ENCODE results near the gene CACNA1H.

CACNA1H gene

DNA sequence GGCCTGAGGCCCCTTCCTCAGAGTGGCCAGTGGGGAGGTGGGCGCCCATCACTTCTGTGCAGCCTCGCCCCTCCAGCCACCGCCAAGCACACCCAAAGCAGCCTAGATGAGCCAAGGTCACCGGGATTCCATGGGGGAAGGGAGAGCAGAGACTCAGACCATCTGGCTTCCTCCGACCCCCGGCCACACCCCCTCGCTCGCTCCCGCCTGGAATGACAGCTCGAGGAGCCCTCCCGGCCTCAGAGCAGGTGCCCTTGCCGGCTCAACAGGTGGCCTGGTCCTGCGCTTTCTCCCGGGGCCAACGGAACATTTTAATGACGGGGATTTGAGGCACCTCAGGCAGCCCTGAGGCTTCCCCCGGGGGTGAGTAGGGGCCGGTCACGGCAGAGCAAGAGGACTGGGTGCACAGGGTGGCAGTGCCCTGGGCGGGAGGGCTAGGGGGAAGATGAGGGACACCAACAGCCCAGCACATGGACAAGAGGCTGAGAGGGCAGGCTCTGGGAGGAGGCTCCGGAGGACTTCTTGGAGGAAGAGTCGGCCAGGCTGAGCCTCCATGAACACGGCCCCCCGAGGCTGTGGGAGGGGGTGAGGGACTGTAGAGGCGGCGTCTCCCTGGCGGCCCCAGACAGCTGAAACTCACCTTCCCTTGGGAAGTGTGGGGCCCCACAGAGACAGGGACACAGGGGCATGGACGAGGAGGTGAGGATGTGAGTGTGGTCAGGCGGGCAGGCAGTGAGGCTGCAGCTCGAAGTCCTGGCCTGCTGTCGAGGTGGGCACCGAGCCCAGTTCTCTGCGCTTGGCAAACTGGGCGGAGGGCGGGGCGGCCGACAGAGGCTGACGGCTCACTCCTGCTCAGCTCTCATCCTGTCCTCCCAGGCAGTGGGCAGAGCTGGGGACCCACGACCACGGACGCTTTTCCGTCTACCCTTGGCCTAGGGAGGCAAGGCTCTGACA is 44.3 kb upstream of the CACNA1H start:
- no peaks in the 10 kb centered on the region for H3K9me3 ChIP-seq
- H3K4me3 ChIP-seq (ENCODE audit: low read depth, low read length) = no peak overlapping the region
- peaks cover 59% of the 10 kb centered on the region for H3K27me3 ChIP-seq
- no peaks in the 10 kb centered on the region for H3K36me3 ChIP-seq
- TF ChIP-seq CTCF (IDR thresholded peaks at IDR 0.05; ENCODE audit: low read depth, low read length) = no peak
- H3K4me1 ChIP-seq = no peaks in the 10 kb centered on the region
- DNase-seq = peak; percentile 51

DNA sequence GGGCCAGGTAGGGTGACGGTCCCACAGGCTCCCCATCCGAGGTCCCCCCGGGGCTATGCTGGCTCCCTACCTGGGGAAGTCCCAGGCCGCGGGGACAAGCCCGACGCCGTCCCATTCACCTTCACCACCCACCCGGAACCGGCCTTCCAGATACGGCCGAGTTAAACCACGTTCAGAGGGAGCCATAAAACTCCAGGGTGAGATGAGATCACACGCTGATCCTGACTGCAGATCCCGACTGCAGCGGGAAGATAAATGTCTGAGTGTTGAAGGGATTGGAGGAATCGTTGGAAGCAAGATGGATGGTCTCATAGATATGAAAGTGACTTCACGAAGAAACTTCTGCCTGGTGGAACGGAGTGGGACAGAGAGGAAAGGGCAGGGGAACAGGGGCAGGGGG is 43.3 kb upstream of the CACNA1H start:
- Histone ChIP-seq H3K36me3 (no peaks in the 10 kb centered on the region), H3K9me3 (no peaks in the 10 kb centered on the region), H3K4me3 (ENCODE audit: low read depth, low read length) (no peak overlapping the region), H3K4me1 (no peaks in the 10 kb centered on the region), H3K27me3 (peaks cover 48% of the 10 kb centered on the region)
- no peak for DNase-seq
- no peak for TF ChIP-seq CTCF (IDR thresholded peaks at IDR 0.05; ENCODE audit: low read depth, low read length)

DNA sequence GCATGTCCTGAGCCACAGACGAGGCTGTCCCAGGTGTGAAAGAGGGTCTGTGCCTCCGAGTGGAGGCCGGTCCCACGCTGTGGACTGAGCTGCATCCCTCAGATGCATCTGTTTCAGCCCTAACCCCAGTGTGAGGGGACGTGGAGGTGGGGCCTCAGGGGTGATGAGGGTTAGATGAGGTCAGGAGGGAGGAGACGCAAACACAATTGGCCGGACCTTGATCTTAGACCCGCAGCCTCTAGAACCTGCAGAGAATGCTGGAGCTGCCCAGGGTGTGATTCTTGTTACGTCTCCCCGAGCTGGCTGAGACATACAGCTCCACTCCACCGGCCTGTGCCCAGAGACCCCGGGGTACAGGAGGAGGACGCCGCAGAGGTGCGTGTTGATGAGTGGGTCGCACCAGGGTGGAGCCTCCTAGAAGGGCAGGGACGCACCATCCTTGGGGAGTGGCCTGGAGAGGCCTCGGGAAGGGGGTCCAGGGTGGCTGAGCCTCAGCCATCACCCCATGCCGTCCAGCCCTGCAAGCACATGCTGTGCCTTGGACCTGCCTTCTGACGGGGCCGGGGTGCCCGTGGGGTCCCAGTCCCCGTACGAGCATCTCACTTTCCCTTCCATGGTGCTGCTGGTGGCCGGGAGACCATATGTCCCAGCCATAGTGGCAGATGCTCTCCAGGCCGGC is 40.3 kb upstream of the CACNA1H start:
- Histone ChIP-seq H3K9me3 (no peaks in the 10 kb centered on the region), H3K4me1 (no peaks in the 10 kb centered on the region), H3K27me3 (peaks cover 25% of the 10 kb centered on the region), H3K4me3 (ENCODE audit: low read depth, low read length) (no peak overlapping the region), H3K36me3 (no peaks in the 10 kb centered on the region)
- DNase-seq = no peak
- TF ChIP-seq CTCF (IDR thresholded peaks at IDR 0.05; ENCODE audit: low read depth, low read length) = no peak

DNA sequence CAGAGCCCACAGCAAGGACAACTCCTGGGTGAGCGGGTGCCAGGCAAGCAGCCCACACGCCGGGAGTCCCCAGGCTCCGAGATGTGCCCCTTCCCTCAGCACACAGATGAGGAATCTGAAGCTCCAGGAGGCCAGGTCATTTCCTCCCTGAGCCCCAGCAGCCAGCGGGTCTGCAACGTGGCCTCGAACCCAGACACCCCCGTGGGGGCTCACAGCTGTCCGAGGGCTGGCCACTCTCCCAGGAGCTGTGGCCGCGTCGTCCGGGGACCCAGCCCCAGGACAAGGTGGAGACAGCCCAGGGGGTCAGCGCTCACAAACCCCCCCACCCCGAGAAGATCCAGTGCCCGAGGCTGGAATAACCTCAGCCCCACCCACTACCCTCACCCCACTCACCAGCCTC is 39.4 kb upstream of the CACNA1H start:
- no peak for TF ChIP-seq CTCF (IDR thresholded peaks at IDR 0.05; ENCODE audit: low read depth, low read length)
- Histone ChIP-seq H3K4me1 (no peaks in the 10 kb centered on the region), H3K36me3 (no peaks in the 10 kb centered on the region), H3K27me3 (peaks cover 16% of the 10 kb centered on the region), H3K4me3 (ENCODE audit: low read depth, low read length) (no peak overlapping the region), H3K9me3 (no peaks in the 10 kb centered on the region)
- DNase-seq = no peak

DNA sequence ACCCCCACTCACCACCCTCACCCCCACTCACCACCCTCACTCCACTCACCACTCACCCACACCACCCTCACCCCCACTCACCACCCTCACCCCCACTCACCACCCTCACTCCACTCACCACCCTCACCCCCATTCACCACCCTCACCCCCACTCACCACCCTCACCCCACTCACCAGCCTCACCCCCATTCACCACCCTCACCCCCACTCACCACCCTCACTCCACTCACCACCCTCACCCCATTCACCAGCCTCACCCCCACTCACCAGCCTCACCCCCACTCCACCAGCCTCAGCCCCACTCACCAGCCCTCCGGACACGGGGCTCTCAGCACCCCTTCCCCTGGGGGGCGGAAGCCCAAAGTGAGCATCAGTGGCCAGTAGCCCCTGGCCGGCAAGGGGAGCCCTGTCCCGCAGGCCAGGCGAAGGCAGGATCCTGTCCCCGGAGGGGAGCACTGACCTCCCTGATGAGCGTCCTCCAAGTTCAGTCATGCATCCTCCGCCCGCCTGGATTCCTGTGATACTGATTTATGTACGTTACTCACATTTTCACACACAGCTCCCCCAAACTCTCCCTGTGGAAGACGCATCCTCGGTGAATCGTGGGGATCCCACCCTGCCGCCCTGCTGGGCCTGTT is 38.9 kb upstream of the CACNA1H start:
- Histone ChIP-seq H3K9me3 (no peaks in the 10 kb centered on the region), H3K36me3 (no peaks in the 10 kb centered on the region), H3K4me3 (ENCODE audit: low read depth, low read length) (no peak overlapping the region), H3K27me3 (peaks cover 11% of the 10 kb centered on the region), H3K4me1 (no peaks in the 10 kb centered on the region)
- TF ChIP-seq CTCF (IDR thresholded peaks at IDR 0.05; ENCODE audit: low read depth, low read length) = no peak
- no peak for DNase-seq

All from BE2C (cell line).